Activated effector memory CD4-positive, alpha-beta T cell treated with anti-CD3 and anti-CD28 coated beads, Interleukin-2, amount 50 U/mL, for 16 hours (primary cell): Measurements from ENCODE around the gene RUFY3.
"Not testable (repeated sequence)": the region's sequence is repeated elsewhere in the genome, so short reads cannot be mapped to it uniquely, and the experiment has no call there.

Source experiments
- DNase-seq: peaks from one replicate; pipeline ENCODE4 v3.0.0-alpha.2; 2020

The RUFY3 gene

GRCh38 chr4:70793626-70794025, 71.9 kb downstream of the RUFY3 start:
- DNase-seq, result no peak

GRCh38 chr4:70801265-70801809, 79.6 kb downstream of the RUFY3 start:
- DNase-seq, result no peak

- no peak for DNase-seq
Measured at GRCh38 chr4:70802928-70803580, 81.3 kb downstream of the RUFY3 start.

GRCh38 chr4:70808151-70808550, 86.4 kb downstream of the RUFY3 start:
- DNase-seq, result no peak

GRCh38 chr4:70815370-70815769, 93.6 kb downstream of the RUFY3 start:
- no peak for DNase-seq

- DNase-seq, result no peak
Measured at GRCh38 chr4:70816894-70817293, 95.1 kb downstream of the RUFY3 start.

GRCh38 chr4:70818173-70818855, 96.5 kb downstream of the RUFY3 start:
- no peak for DNase-seq

GRCh38 chr4:70818921-70819320, 97.2 kb downstream of the RUFY3 start:
- no peak for DNase-seq

GRCh38 chr4:70829015-70829414, 107.3 kb downstream of the RUFY3 start:
- DNase-seq, result no peak

GRCh38 chr4:70829492-70829891, 107.7 kb downstream of the RUFY3 start:
- no peak for DNase-seq

- no peak for DNase-seq
Measured at GRCh38 chr4:70830054-70830453, 108.3 kb downstream of the RUFY3 start.

- DNase-seq, result no peak
Measured at GRCh38 chr4:70831293-70831692, 109.5 kb downstream of the RUFY3 start.

- no peak for DNase-seq
Measured at GRCh38 chr4:70833675-70834074, 111.9 kb downstream of the RUFY3 start.

GRCh38 chr4:70836081-70836480, 114.3 kb downstream of the RUFY3 start:
- no peak for DNase-seq

- no peak for DNase-seq
Measured at GRCh38 chr4:70838204-70838603, 116.4 kb downstream of the RUFY3 start.

GRCh38 chr4:70838666-70839588, 117.2 kb downstream of the RUFY3 start:
- peak; percentile 89 for DNase-seq

- peak; percentile 98 for DNase-seq
Measured at GRCh38 chr4:70839589-70840093, 117.9 kb downstream of the RUFY3 start, which contains the start of gene GRSF1. TSS of gene GRSF1 (minus strand) at chr4:70839890. CDS start at chr4:70839827, 63 bp downstream.

- peak; percentile 89 for DNase-seq
Measured at GRCh38 chr4:70840137-70840536, 118.4 kb downstream of the RUFY3 start.

GRCh38 chr4:70840631-70841030, 118.9 kb downstream of the RUFY3 start:
- not testable (repeated sequence) for DNase-seq

GRCh38 chr4:70841211-70841610, 119.4 kb downstream of the RUFY3 start:
- no peak for DNase-seq

- DNase-seq, result no peak
Measured at GRCh38 chr4:70841951-70842350, 120.2 kb downstream of the RUFY3 start.

- DNase-seq, result no peak
Measured at GRCh38 chr4:70842761-70843435, 121.1 kb downstream of the RUFY3 start.
